GM20000 (cell line): ENCODE data around the gene TMEM183A.
"Not testable (repeated sequence)": the region's sequence is repeated elsewhere in the genome, so short reads cannot be mapped to it uniquely, and the experiment has no call there.

ENCODE experiments used
- DNase-seq: peaks from one replicate; pipeline ENCODE4 v3.0.0; 2012; ENCODE audit warnings: low spot score
- CTCF ChIP-seq: IDR thresholded peaks from 2 replicates; pipeline ENCODE4 v1.5.1; 2012; ENCODE audit warnings: mild to moderate bottlenecking, control low read depth; ENCODE audit errors: extremely low read depth, missing control alignments

TMEM183A gene

GRCh38 chr1:203009185-203009584 is 2.0 kb downstream of the TMEM183A start:
- no peak for DNase-seq
- TF ChIP-seq CTCF, result no peak

- no peak for DNase-seq
- no peak for TF ChIP-seq CTCF
These were observed 4.4 kb downstream of the TMEM183A start for GRCh38 chr1:203011582-203011981.

- no peak for TF ChIP-seq CTCF
- no peak for DNase-seq
These were observed 9.9 kb downstream of the TMEM183A start for GRCh38 chr1:203017061-203017460.

- DNase-seq, result no peak
- TF ChIP-seq CTCF, result no peak
These were observed 10.5 kb downstream of the TMEM183A start for GRCh38 chr1:203017692-203018091.

GRCh38 chr1:203022855-203023254 is 15.7 kb downstream of the TMEM183A start:
- not testable (repeated sequence) for DNase-seq

GRCh38 chr1:203025686-203026030 is 18.5 kb downstream of the TMEM183A start:
- DNase-seq, result peak; percentile 5
- TF ChIP-seq CTCF, result no peak

GRCh38 chr1:203026031-203026665 is 19.0 kb downstream of the TMEM183A start, which contains the start of gene PPFIA4:
Gene PPFIA4 (plus strand): TSS chr1:203026491. CDS start chr1:203039009, 12,518 bp downstream.
- no peak for TF ChIP-seq CTCF
- DNase-seq, result peak; percentile 98
